Testis (tissue), 3 donors: ENCODE results near the gene PC. TPM values are rescaled to one million over a fixed set of nuclear protein-coding genes. Genes with fewer than 3 reads are reported as not detected.
"Not testable (repeated sequence)": the region's sequence is repeated elsewhere in the genome, so short reads cannot be mapped to it uniquely, and the experiment has no call there.

Source experiments
- DNase-seq: peaks from one replicate; pipeline ENCODE4 v3.0.0-alpha.2; 2019
- H3K27ac ChIP-seq, 2 donors: fragments of 200-600 bp; sonication (generic); one replicate each; pipeline ENCODE4 v1.5.1; 2019
- H3K27me3 ChIP-seq: fragments of 200-600 bp; sonication (generic); one replicate; pipeline ENCODE4 v1.5.1; 2019
- H3K36me3 ChIP-seq: fragments of 200-600 bp; sonication (generic); one replicate; pipeline ENCODE4 v1.5.1; 2017; ENCODE audit warnings: low read depth; ENCODE audit errors: missing control alignments
- H3K4me1 ChIP-seq: fragments of 200-600 bp; sonication (generic); one replicate; pipeline ENCODE4 v1.5.1; 2019
- H3K4me3 ChIP-seq, 2 donors: fragments of 200-600 bp; sonication (generic); one replicate each; pipeline ENCODE4 v1.5.1; 2017 to 2019
- H3K9me3 ChIP-seq: fragments of 200-600 bp; sonication (generic); one replicate; pipeline ENCODE4 v1.5.1; 2017
- POLR2A ChIP-seq: fragments of 450-650 bp; IDR thresholded peaks from one replicate; pipeline ENCODE4 v1.6.1; 2017; ENCODE audit warnings: antibody characterized with exemption, mild to moderate bottlenecking, moderate library complexity
- WGBS, 2 donors: methylation state at CpG; one replicate each; pipeline ENCODE4 v1.1.5; 2018; 5-methylcytosine and 5-hydroxymethylcytosine counted together
- intact Hi-C: fragments of 100-400 bp; cut with DNase I; formaldehyde crosslinking; loops from one replicate; pipeline ENCODE4 v1.15.1; 2023; ENCODE audit warnings: low total_unique reads
- microRNA-seq, 2 donors: library from miRNA; unstranded; fragments of <30 nt; microRNA quantifications; one replicate each; pipeline ENCODE4, GENCODE V29; 2016; ENCODE audit warnings: borderline number of aligned reads in 2 of 2, borderline replicate concordance in 1 of 2
- polyA plus RNA-seq: library from polyadenylated mRNA; stranded (reverse); fragments of 350-450 nt; fragmentation: Illumina TruSeq; extraction: RNeasy Lipid Tissue Mini Kit (QIAGEN cat#74804); gene quantifications from one replicate; pipeline ENCODE4 v1.2.3, GENCODE V29; 2014; ENCODE audit warnings: low read depth, low replicate concordance; ENCODE audit not compliant: insufficient read depth
- small RNA-seq, 2 donors: library from RNA; depleted of rRNA; stranded (forward); fragments of <200 nt; gene quantifications; one replicate each; pipeline ENCODE3, GENCODE V24; 2016
- total RNA-seq, 2 donors: library from RNA; depleted of rRNA; stranded (reverse); fragments of >200 nt; gene quantifications; one replicate each; pipeline ENCODE4 v1.2.3, GENCODE V29; 2016
- TF ChIP-seq, protein P1 (sequence below), 3 experiments: fragments of 450-650 bp in 2 of 3; fragments of 200-600 bp in 1 of 3; sonication (generic) in 1 of 3; IDR thresholded peaks; one replicate each; pipeline ENCODE4 v1.5.1; 2016 to 2019; ENCODE audit warnings: antibody characterized with exemption in 3 of 3, mild to moderate bottlenecking in 2 of 3, moderate library complexity in 1 of 3

The PC gene
- total and polyA plus RNA-seq, 3 donors from 2014 or later = 40.9 to 53.1 (median 46.0) TPM

DNA sequence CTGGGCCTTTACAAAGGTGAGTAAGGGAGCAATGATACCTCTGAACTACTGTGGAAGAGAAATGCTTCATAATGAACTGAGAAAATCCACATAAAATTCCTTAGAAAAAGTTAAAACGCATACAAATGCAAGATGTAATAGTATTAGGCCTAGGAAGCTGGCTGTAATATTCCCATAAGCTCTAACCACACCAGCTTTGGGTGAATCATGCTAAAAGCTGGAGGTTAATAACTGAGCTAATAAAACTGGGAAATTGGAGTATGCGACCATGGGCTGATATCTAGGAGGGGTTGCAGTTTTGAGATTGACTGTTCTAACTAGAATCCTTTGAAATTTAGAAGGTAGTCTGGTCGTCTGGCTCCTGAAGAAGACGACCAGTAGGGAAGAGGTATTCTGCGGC lies 143.5 kb downstream of the PC start:
- no peaks in the 10 kb centered on the region for H3K36me3 ChIP-seq
- TF ChIP-seq, protein P1, sequence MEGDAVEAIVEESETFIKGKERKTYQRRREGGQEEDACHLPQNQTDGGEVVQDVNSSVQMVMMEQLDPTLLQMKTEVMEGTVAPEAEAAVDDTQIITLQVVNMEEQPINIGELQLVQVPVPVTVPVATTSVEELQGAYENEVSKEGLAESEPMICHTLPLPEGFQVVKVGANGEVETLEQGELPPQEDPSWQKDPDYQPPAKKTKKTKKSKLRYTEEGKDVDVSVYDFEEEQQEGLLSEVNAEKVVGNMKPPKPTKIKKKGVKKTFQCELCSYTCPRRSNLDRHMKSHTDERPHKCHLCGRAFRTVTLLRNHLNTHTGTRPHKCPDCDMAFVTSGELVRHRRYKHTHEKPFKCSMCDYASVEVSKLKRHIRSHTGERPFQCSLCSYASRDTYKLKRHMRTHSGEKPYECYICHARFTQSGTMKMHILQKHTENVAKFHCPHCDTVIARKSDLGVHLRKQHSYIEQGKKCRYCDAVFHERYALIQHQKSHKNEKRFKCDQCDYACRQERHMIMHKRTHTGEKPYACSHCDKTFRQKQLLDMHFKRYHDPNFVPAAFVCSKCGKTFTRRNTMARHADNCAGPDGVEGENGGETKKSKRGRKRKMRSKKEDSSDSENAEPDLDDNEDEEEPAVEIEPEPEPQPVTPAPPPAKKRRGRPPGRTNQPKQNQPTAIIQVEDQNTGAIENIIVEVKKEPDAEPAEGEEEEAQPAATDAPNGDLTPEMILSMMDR (IDR thresholded peaks at IDR 0.05) = no peak
- TF ChIP-seq POLR2A = no peak
- DNase-seq = no peak
- no peak overlapping the region for H3K4me3 ChIP-seq
- H3K9me3 ChIP-seq = no peaks in the 10 kb centered on the region
- no peaks in the 10 kb centered on the region for H3K27me3 ChIP-seq
- intact Hi-C loops = no loop called here
- WGBS, 2 donors = 87 to 96% methylated on average over 5 of the region's 5 CpGs
- no peak overlapping the region for H3K27ac ChIP-seq
- no peaks in the 10 kb centered on the region for H3K4me1 ChIP-seq

DNA sequence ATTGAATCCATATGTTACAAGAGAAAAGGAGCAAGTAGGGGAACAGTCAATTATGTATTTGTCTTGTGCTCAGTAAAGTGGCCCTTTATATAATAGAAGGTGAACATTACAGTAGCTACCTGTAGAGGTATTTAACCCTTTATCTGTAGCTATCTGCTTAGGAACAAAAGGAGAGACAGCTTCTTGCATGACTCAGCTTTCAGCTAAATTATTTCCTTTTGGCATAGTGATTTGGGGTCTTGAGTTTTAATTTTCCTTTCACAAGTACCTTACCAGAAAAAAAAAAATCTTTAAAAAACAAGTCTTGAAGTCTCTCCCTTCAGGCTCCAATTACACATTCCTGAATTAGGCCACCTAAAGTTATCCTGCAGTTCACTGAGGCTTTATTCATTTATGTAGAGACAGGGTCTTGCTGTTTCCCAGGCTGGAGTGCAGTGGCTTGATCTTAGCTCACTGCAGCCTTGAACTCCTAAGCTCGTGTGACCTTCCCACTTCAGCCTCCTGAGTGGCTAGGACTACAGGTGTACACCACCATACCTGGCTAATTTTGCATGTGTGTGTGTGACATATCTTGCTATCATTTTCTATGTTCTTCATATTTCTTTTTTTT lies 147.5 kb downstream of the PC start:
- no peaks in the 10 kb centered on the region for H3K36me3 ChIP-seq
- intact Hi-C loops = no loop called here
- TF ChIP-seq, protein P1 (IDR thresholded peaks at IDR 0.05) = no peak
- no peak for TF ChIP-seq POLR2A
- H3K4me3 ChIP-seq = no peak overlapping the region
- WGBS, 2 donors = 92% methylated on average over 1 of the region's 1 CpG
- DNase-seq = no peak
- no peak overlapping the region for H3K27ac ChIP-seq
- H3K4me1 ChIP-seq = no peaks in the 10 kb centered on the region
- no peaks in the 10 kb centered on the region for H3K9me3 ChIP-seq
- H3K27me3 ChIP-seq = no peaks in the 10 kb centered on the region

DNA sequence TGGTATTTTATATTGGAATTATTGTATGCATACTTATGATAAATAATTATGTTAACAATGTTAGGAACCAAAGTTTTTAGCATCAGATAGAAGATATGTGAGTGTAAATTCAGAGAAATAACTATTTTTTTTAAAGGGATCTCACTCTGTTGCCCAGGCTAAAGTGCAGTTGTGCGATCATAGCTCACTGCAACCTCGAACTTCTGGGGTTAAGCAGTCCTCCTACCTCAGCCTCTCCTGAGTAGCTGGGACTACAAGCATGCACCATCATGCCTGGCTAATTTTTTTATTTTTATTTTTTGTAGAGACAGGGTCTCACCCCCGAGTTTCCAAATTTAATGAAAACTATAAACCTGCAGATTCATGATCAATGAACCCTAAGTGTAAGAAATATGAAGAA lies 148.6 kb downstream of the PC start:
- TF ChIP-seq POLR2A = no peak
- TF ChIP-seq, protein P1 (IDR thresholded peaks at IDR 0.05) = no peak
- DNase-seq = no peak
- intact Hi-C loops = no loop called here
- H3K4me1 ChIP-seq = no peaks in the 10 kb centered on the region
- no peaks in the 10 kb centered on the region for H3K27me3 ChIP-seq
- no peaks in the 10 kb centered on the region for H3K9me3 ChIP-seq
- no peak overlapping the region for H3K27ac ChIP-seq
- WGBS, 2 donors = 91 to 93% methylated on average over 3 of the region's 3 CpGs
- no peak overlapping the region for H3K4me3 ChIP-seq
- H3K36me3 ChIP-seq = no peaks in the 10 kb centered on the region

- WGBS, 2 donors = 90 to 92% methylated on average over 5 of the region's 5 CpGs
- Histone ChIP-seq H3K4me1 (no peaks in the 10 kb centered on the region), H3K27me3 (no peaks in the 10 kb centered on the region), H3K4me3 (no peak overlapping the region), H3K27ac (no peak overlapping the region), H3K9me3 (no peaks in the 10 kb centered on the region), H3K36me3 (no peaks in the 10 kb centered on the region)
- no peak for DNase-seq
- TF ChIP-seq, protein P1 (IDR thresholded peaks at IDR 0.05) = no peak
- no peak for TF ChIP-seq POLR2A
- intact Hi-C loops = no loop called here
Observed at GRCh38 chr11:66800720-66801428, 157.3 kb downstream of the PC start.

GRCh38 chr11:66799815-66800214 lies 158.4 kb downstream of the PC start:
- H3K4me1 ChIP-seq, H3K27ac ChIP-seq, H3K36me3 ChIP-seq, intact Hi-C loops, H3K27me3 ChIP-seq, DNase-seq, H3K9me3 ChIP-seq, H3K4me3 ChIP-seq: not testable (repeated sequence)

Small RNA genes lying within 50 kb of the gene (microRNA-seq; reads per million reads assigned to microRNA genes)
- 0 reads per million in 2 donors for gene MIR3163

Small RNA genes lying within 50 kb of the gene (small RNA-seq; reads per million reads assigned to genes)
- 0 reads per million in 2 donors for gene MIR3163
- gene RNU7-23P = 0 reads per million in 2 donors

Other genes starting within 250 kb of the PC start
- gene SPTBN2, start 229.2 kb downstream of the PC start, total RNA-seq = 100 to 1,000 TPM; 116 to 239 TPM
- gene SPTBN2, start 229.2 kb downstream of the PC start, polyA plus RNA-seq = 159 TPM
- 10 to 100 TPM; 54.3 to 56.9 TPM for gene RCE1, start 114.9 kb downstream of the PC start, total RNA-seq
- 26.4 TPM for gene RCE1, start 114.9 kb downstream of the PC start, polyA plus RNA-seq
- gene LRFN4, start 101.3 kb downstream of the PC start, total RNA-seq = 10 to 100 TPM; 23.2 to 24.6 TPM
- gene LRFN4, start 101.3 kb downstream of the PC start, polyA plus RNA-seq = 27.2 TPM
- under 1 TPM in 1 of 2 donors, not detected in 1; 0.25 TPM for gene C11orf86, start 16.9 kb upstream of the PC start, total RNA-seq
- not detected for gene C11orf86, start 16.9 kb upstream of the PC start, polyA plus RNA-seq
- gene SYT12, start 64.8 kb upstream of the PC start, total RNA-seq = 1 to 10 TPM; 3.4 to 4.2 TPM
- gene SYT12, start 64.8 kb upstream of the PC start, polyA plus RNA-seq = 3.7 TPM
- gene RHOD, start 98.5 kb upstream of the PC start, total RNA-seq = 10 to 100 TPM; 11.1 to 13.9 TPM
- gene RHOD, start 98.5 kb upstream of the PC start, polyA plus RNA-seq = 10.6 TPM
- gene KDM2A, start 160.9 kb upstream of the PC start, total RNA-seq = 100 to 1,000 TPM; 142 to 169 TPM
- 106 TPM for gene KDM2A, start 160.9 kb upstream of the PC start, polyA plus RNA-seq